Ovary (tissue), 3 donors: ENCODE data around the gene ZBTB47.

ENCODE experiments used
- CTCF ChIP-seq, 3 donors: fragments of 450-650 bp in 2 of 3; fragments of 200-600 bp in 1 of 3; IDR thresholded peaks; one replicate each; pipeline versions ENCODE4 v1.5.1 to v1.8.0; 2016 to 2022; ENCODE audit warnings: antibody characterized with exemption in 3 of 3, mild to moderate bottlenecking in 1 of 3
- EP300 ChIP-seq: sonication (generic); formaldehyde crosslinking; IDR thresholded peaks from one replicate; pipeline ENCODE4 v1.6.1; 2017; ENCODE audit warnings: antibody characterized with exemption
- POLR2A ChIP-seq: fragments of 450-650 bp; IDR thresholded peaks from one replicate; pipeline ENCODE4 v1.6.1; 2017; ENCODE audit warnings: antibody characterized with exemption, mild to moderate bottlenecking, moderate library complexity
- donor health status: DM: no; HTN: no; CAD: no.

DNA sequence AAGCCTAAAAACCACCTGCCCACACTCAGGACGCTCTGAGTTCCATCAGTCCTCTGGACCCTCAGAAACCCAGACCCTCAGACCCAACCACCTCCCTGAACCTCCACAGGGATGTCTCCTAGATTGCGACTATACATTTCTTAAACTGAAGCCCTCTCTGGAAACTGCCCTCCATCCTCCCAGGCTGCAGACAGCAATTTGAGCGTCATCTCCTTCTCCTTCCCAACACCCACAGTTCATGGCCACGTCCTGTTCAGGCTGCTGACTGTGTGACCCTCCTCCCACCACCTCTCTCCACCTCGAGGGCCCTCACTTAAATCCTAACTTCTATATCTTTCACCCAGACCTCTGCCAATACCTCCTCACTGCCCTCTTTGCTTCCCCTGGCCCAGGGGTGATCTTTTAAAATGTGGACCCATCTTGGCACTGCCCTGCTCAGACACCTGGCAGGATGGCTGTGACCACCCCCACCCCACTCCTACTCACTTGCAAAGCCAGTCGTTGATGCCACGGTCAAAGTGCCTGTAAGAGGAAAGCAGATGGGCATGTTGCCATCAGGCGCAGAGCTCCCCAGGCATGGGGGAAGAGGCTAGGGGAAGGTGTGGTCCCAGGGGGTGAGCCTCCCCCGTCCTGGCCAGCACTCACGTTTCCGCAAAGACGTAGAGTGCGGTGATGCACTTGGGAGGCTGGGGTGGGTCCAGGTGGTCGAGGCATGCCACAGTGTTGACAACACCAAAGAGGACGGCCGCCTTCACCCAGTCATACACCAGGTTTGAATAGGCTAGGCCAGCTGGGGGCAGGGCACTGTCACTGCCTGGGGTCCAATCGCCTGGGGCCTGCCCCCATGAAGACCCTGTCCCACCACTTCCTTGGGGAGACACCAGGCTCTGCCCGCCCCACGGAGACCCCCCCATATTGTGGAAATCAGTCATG, 43.1 kb downstream of the ZBTB47 start:
- no peak for TF ChIP-seq POLR2A
- no peak for TF ChIP-seq CTCF (IDR thresholded peaks at IDR 0.05)
- no peak for TF ChIP-seq EP300
